ENCODE measurements around the gene OSBPL3. TPM values are rescaled to one million over a fixed set of nuclear protein-coding genes. Genes with fewer than 3 reads are reported as not detected.
A peak's percentile ranks its signal among the peaks of the same experiment; 100 is the strongest.

The OSBPL3 gene
- total and polyA plus RNA-seq, 11 donors = 1.5 to 14.3 (median 4.9) TPM

- peak in 1 of 5 donors; percentile 25 for DNase-seq
- peaks cover 0 to 10% (median 0%) of the 10 kb centered on the region in 9 donors for H3K36me3 ChIP-seq
- H3K27ac ChIP-seq = peak overlapping the region in 2 of 12 donors; percentile 6 to 36
- no peak for TF ChIP-seq POLR2A (IDR thresholded peaks at IDR 0.05)
- TF ChIP-seq CTCF (IDR thresholded peaks at IDR 0.05) = no peak
- H3K4me3 ChIP-seq = no peak overlapping the region
- WGBS, 4 donors = 55 to 58% (median 57%) methylated on average over 3 of the region's 3 CpGs
- H3K27me3 ChIP-seq = no peaks in the 10 kb centered on the region
- ATAC-seq = no peak
- H3K9me3 ChIP-seq = no peaks in the 10 kb centered on the region
- intact Hi-C loops (cut with DNase I) = loop anchor here in 5 of 10 donors (5.0 kb wide), 1 partner anchor 157 kb away; the partner anchor contains the start of gene OSBPL3 (in 5 of the 5)
- peaks cover 0 to 58% (median 32%) of the 10 kb centered on the region in 12 donors for H3K4me1 ChIP-seq
Observed at GRCh38 chr7:24824896-24825295, 155.1 kb downstream of the OSBPL3 start.

GRCh38 chr7:24824400-24824799 lies 155.6 kb downstream of the OSBPL3 start:
- Histone ChIP-seq H3K27me3 (no peaks in the 10 kb centered on the region), H3K9me3 (no peaks in the 10 kb centered on the region), H3K4me3 (no peak overlapping the region), H3K36me3 (peaks cover 0 to 10% (median 0%) of the 10 kb centered on the region in 9 donors), H3K4me1 (peaks cover 0 to 54% (median 29%) of the 10 kb centered on the region in 12 donors), H3K27ac (peak overlapping the region in 1 of 12 donors; percentile 36)
- no peak for TF ChIP-seq POLR2A (IDR thresholded peaks at IDR 0.05)
- no peak for TF ChIP-seq CTCF (IDR thresholded peaks at IDR 0.05)
- 77 to 84% (median 83%) methylated on average over 3 of the region's 3 CpGs for WGBS, 4 donors
- ATAC-seq = no peak
- DNase-seq = no peak
- intact Hi-C loops (cut with DNase I) = loop anchor here in 5 of 10 donors (5.0 kb wide), 1 partner anchor 158 kb away; the partner anchor contains the start of gene OSBPL3 (in 5 of the 5)

- DNase-seq = no peak
- Histone ChIP-seq H3K4me3 (no peak overlapping the region), H3K4me1 (peaks cover 0 to 38% (median 19%) of the 10 kb centered on the region in 12 donors), H3K9me3 (no peaks in the 10 kb centered on the region), H3K27me3 (no peaks in the 10 kb centered on the region), H3K27ac (peak overlapping the region in 3 of 12 donors; percentile 5 to 74 (median 18)), H3K36me3 (peaks cover 0 to 10% (median 0%) of the 10 kb centered on the region in 9 donors)
- intact Hi-C loops (cut with DNase I) = loop anchor here (2.0 to 5.0 kb wide), 5 partner anchors 159 to 273 kb away; partner anchors contain the start of gene OSBPL3 (in 10 of the 10)
- ATAC-seq = no peak
- TF ChIP-seq CTCF (IDR thresholded peaks at IDR 0.05) = no peak
- TF ChIP-seq POLR2A (IDR thresholded peaks at IDR 0.05) = no peak
- 85 to 90% (median 88%) methylated on average over 3 of the region's 3 CpGs for WGBS, 4 donors
Observed at GRCh38 chr7:24821754-24822054, 158.3 kb downstream of the OSBPL3 start.

- H3K36me3 ChIP-seq = peaks cover 0 to 15% (median 0%) of the 10 kb centered on the region in 9 donors
- H3K4me1 ChIP-seq = peaks cover 0 to 32% (median 16%) of the 10 kb centered on the region in 12 donors
- no peaks in the 10 kb centered on the region for H3K9me3 ChIP-seq
- no peaks in the 10 kb centered on the region for H3K27me3 ChIP-seq
- H3K4me3 ChIP-seq = no peak overlapping the region
- DNase-seq = peak in 4 of 5 donors; percentile 18 to 58 (median 40)
- no peak for TF ChIP-seq CTCF (IDR thresholded peaks at IDR 0.05)
- no peak for TF ChIP-seq POLR2A (IDR thresholded peaks at IDR 0.05)
- H3K27ac ChIP-seq = peak overlapping the region in 4 of 12 donors; percentile 5 to 74 (median 23)
- peak in 3 of 4 donors; percentile 72 to 79 (median 78) for ATAC-seq
- intact Hi-C loops (cut with DNase I) = loop anchor here (2.0 to 5.0 kb wide), 4 partner anchors 160 to 274 kb away; partner anchors contain the start of gene OSBPL3 (in 10 of the 10)
- 53 to 59% (median 55%) methylated on average over 9 of the region's 9 CpGs for WGBS, 4 donors
Observed at GRCh38 chr7:24821045-24821753, 158.8 kb downstream of the OSBPL3 start.

Data from heart left ventricle (tissue), 16 donors.